Glutamatergic neuron (in vitro differentiated cells): ENCODE data around the gene CD3D. TPM values are rescaled to one million over a fixed set of nuclear protein-coding genes. Genes with fewer than 3 reads are reported as not detected.
"Not testable (repeated sequence)": the region's sequence is repeated elsewhere in the genome, so short reads cannot be mapped to it uniquely, and the experiment has no call there.

Experiments
- DNase-seq: peaks from one replicate; pipeline ENCODE4 v3.0.0; 2022
- H3K27ac Mint-ChIP-seq: one replicate; pipeline ENCODE4 v1.8.0; 2020; ENCODE audit warnings: mild to moderate bottlenecking, mixed read lengths, inconsistent platforms; ENCODE audit not compliant: unreplicated experiment
- H3K27me3 Mint-ChIP-seq: one replicate; pipeline ENCODE4 v1.8.0; 2020; ENCODE audit warnings: mild to moderate bottlenecking, moderate library complexity, mixed read lengths, inconsistent platforms; ENCODE audit not compliant: unreplicated experiment
- H3K36me3 Mint-ChIP-seq: one replicate; pipeline ENCODE4 v1.8.0; 2020; ENCODE audit warnings: mild to moderate bottlenecking, mixed read lengths, inconsistent platforms; ENCODE audit not compliant: unreplicated experiment
- H3K4me1 Mint-ChIP-seq: one replicate; pipeline ENCODE4 v1.8.0; 2020; ENCODE audit warnings: mild to moderate bottlenecking, low read depth, mixed read lengths, inconsistent platforms; ENCODE audit not compliant: unreplicated experiment
- H3K4me3 Mint-ChIP-seq: one replicate; pipeline ENCODE4 v1.8.0; 2020; ENCODE audit warnings: mild to moderate bottlenecking, mixed read lengths, inconsistent platforms; ENCODE audit not compliant: unreplicated experiment
- H3K9me3 Mint-ChIP-seq: one replicate; pipeline ENCODE4 v1.8.0; 2020; ENCODE audit warnings: mild to moderate bottlenecking, moderate library complexity, mixed read lengths, inconsistent platforms; ENCODE audit not compliant: unreplicated experiment
- CTCF ChIP-seq: fragments of 200-600 bp; sonication (generic); IDR thresholded peaks from one replicate; pipeline ENCODE4 v1.5.0; 2021; ENCODE audit not compliant: partially characterized antibody, unreplicated experiment
- total RNA-seq: library from RNA; stranded (reverse); fragmentation: NEBNext Ultra II Directional; extraction: Animal tissue kit (Norgen Biotek cat#: 25700); gene quantifications from one replicate; pipeline ENCODE4 v1.2.1, GENCODE V29; 2021; ENCODE audit not compliant: unreplicated experiment

The CD3D gene
- total RNA-seq, 1 donor from 2014 or later, result not detected

- H3K9me3 Mint-ChIP-seq, result peaks cover 9% of the 10 kb centered on the region
- peaks cover 9% of the 10 kb centered on the region for H3K27me3 Mint-ChIP-seq
- H3K4me1 Mint-ChIP-seq, result peaks cover 27% of the 10 kb centered on the region
- H3K36me3 Mint-ChIP-seq, result no peaks in the 10 kb centered on the region
- H3K4me3 Mint-ChIP-seq, result no peak overlapping the region
- DNase-seq, result no peak
- TF ChIP-seq CTCF, result no peak
- no peak overlapping the region for H3K27ac Mint-ChIP-seq
These were observed 31.0 kb downstream of the CD3D start for GRCh38 chr11:118311518-118311917.

- Mint-ChIP-seq H3K27ac (no peak overlapping the region), H3K4me3 (no peak overlapping the region), H3K36me3 (no peaks in the 10 kb centered on the region), H3K27me3 (peaks cover 5% of the 10 kb centered on the region), H3K4me1 (peaks cover 22% of the 10 kb centered on the region), H3K9me3 (peaks cover 5% of the 10 kb centered on the region)
- no peak for TF ChIP-seq CTCF
- no peak for DNase-seq
These were observed 31.6 kb downstream of the CD3D start for GRCh38 chr11:118310781-118311485.

GRCh38 chr11:118310271-118310670, 32.2 kb downstream of the CD3D start:
- Mint-ChIP-seq H3K27ac (no peak overlapping the region), H3K9me3 (peaks cover 2% of the 10 kb centered on the region), H3K36me3 (no peaks in the 10 kb centered on the region), H3K4me1 (peaks cover 16% of the 10 kb centered on the region), H3K4me3 (no peak overlapping the region), H3K27me3 (peaks cover 5% of the 10 kb centered on the region)
- no peak for TF ChIP-seq CTCF
- DNase-seq, result no peak

GRCh38 chr11:118308995-118309528, 33.4 kb downstream of the CD3D start:
- H3K27me3 Mint-ChIP-seq, DNase-seq, H3K4me3 Mint-ChIP-seq, H3K27ac Mint-ChIP-seq, H3K9me3 Mint-ChIP-seq, H3K36me3 Mint-ChIP-seq, H3K4me1 Mint-ChIP-seq: not testable (repeated sequence)

GRCh38 chr11:118306556-118306955, 35.9 kb downstream of the CD3D start:
- Mint-ChIP-seq H3K27me3 (no peaks in the 10 kb centered on the region), H3K36me3 (no peaks in the 10 kb centered on the region), H3K27ac (no peak overlapping the region), H3K9me3 (peaks cover 3% of the 10 kb centered on the region), H3K4me1 (no peaks in the 10 kb centered on the region), H3K4me3 (no peak overlapping the region)
- DNase-seq, result no peak
- TF ChIP-seq CTCF, result no peak
